Effector memory CD4-positive, alpha-beta T cell (primary cell): Measurements from ENCODE around the gene GID4.

ENCODE experiments used
- DNase-seq, 3 donors: peaks; one replicate each; pipeline ENCODE4 v3.0.0-alpha.2; 2020
- H3K27ac ChIP-seq: 2 replicates; pipeline ENCODE4 v1.7.0; 2013; ENCODE audit warnings: mild to moderate bottlenecking, low read length, moderate library complexity; ENCODE audit not compliant: insufficient read depth, poor library complexity, severe bottlenecking
- H3K27me3 ChIP-seq: replicated peaks from 2 replicates; pipeline ENCODE4 v1.7.0; 2013; ENCODE audit warnings: mild to moderate bottlenecking, low read length; ENCODE audit not compliant: insufficient read depth, control insufficient read depth, poor library complexity, severe bottlenecking
- H3K36me3 ChIP-seq: 2 replicates; pipeline ENCODE4 v1.7.0; 2013; ENCODE audit warnings: mild to moderate bottlenecking, low read length, moderate library complexity; ENCODE audit not compliant: control insufficient read depth, insufficient read depth
- H3K4me1 ChIP-seq: 2 replicates; pipeline ENCODE4 v1.7.0; 2013; ENCODE audit warnings: low read length, mild to moderate bottlenecking; ENCODE audit not compliant: control insufficient read depth, insufficient read depth, poor library complexity, severe bottlenecking
- H3K4me3 ChIP-seq: 2 replicates; pipeline ENCODE4 v1.7.0; 2013; ENCODE audit warnings: low read length, low read depth, mild to moderate bottlenecking; ENCODE audit not compliant: insufficient read depth, poor library complexity, severe bottlenecking
- H3K9me3 ChIP-seq: 2 replicates; pipeline ENCODE4 v1.7.0; 2013; ENCODE audit warnings: mild to moderate bottlenecking, low read length, moderate library complexity; ENCODE audit not compliant: control insufficient read depth

The GID4 gene

DNA sequence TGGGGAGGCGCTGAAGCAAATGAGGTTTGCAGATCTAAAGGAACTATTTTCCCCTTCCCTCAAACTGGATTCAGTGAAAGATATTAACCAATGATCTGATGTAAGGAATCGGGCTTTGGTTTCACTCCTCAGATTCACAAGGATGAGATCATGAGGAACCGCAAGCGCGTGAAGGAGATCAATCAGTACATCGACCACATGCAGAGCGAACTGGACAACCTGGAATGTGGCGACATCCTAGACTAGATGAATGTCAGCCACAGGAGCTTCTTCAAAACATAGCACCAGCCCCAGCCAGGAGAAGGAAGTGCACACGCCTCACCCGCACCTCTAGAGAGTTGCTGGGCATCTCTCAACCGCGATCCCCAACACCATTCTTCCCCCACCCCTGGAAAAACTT is 22.8 kb upstream of the GID4 start:
- peaks cover 19% of the 10 kb centered on the region for H3K36me3 ChIP-seq
- no peaks in the 10 kb centered on the region for H3K27me3 ChIP-seq
- H3K4me3 ChIP-seq: no peak overlapping the region
- no peak for DNase-seq
- H3K4me1 ChIP-seq: no peaks in the 10 kb centered on the region
- no peaks in the 10 kb centered on the region for H3K9me3 ChIP-seq
- H3K27ac ChIP-seq: no peak overlapping the region

- Histone ChIP-seq H3K36me3 (peaks cover 19% of the 10 kb centered on the region), H3K4me1 (no peaks in the 10 kb centered on the region), H3K27ac (no peak overlapping the region), H3K9me3 (no peaks in the 10 kb centered on the region), H3K4me3 (no peak overlapping the region), H3K27me3 (no peaks in the 10 kb centered on the region)
- no peak for DNase-seq
Measured at GRCh38 chr17:18017958-18018357, 21.2 kb upstream of the GID4 start.

DNA sequence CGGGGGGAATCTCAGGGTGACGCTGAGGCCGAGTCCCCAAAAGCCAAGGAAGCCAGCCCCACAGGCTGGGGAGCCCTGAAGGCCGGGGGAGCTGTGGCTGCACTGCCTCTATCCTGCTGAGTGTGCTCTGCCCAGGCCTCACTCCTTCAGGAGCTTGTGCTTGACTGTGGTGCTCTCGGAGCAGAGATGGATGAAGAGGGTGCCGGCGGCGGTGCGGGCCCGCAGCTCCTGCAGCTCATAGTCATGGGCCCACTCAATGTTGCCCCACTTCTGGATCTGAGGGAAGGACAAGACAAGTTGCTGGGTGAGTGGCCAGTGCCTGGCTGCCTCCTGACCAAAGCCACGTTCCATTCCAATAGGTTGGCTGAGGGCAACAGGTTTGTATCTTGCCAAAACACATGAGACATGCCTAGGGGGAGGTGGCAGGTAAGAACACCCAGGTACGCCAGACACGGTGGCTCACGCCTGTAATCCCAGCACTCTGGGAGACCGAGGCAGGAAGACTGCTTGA is 20.7 kb upstream of the GID4 start:
- Histone ChIP-seq H3K4me3 (no peak overlapping the region), H3K4me1 (no peaks in the 10 kb centered on the region), H3K27me3 (no peaks in the 10 kb centered on the region), H3K27ac (no peak overlapping the region), H3K36me3 (peaks cover 19% of the 10 kb centered on the region), H3K9me3 (no peaks in the 10 kb centered on the region)
- DNase-seq: no peak

- H3K9me3 ChIP-seq: no peaks in the 10 kb centered on the region
- no peaks in the 10 kb centered on the region for H3K27me3 ChIP-seq
- H3K4me3 ChIP-seq: no peak overlapping the region
- no peak for DNase-seq
- peaks cover 22% of the 10 kb centered on the region for H3K36me3 ChIP-seq
- no peak overlapping the region for H3K27ac ChIP-seq
- no peaks in the 10 kb centered on the region for H3K4me1 ChIP-seq
Measured at GRCh38 chr17:18019838-18020154, 19.4 kb upstream of the GID4 start.

DNA sequence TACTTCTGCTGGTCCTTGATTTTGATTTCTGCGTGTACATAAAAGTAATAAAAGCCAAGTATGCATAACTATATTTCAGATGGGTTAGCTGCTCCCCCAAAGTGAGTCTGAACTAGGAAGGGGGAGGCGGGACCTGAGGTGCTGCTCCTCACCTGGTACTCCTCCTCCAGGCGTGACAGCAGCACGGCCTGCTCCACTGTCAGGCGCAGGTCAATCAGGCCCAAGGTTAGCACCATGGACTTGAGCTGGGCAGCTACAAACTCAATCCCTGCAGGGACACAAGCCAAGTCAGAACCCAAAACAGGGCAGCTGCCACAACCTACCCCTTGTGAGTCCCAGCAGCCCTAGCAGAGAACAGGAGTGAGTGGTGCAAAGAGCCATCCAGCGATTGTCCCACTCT is 18.2 kb upstream of the GID4 start:
- Histone ChIP-seq H3K4me1 (no peaks in the 10 kb centered on the region), H3K27ac (no peak overlapping the region), H3K36me3 (peaks cover 16% of the 10 kb centered on the region), H3K4me3 (no peak overlapping the region), H3K27me3 (no peaks in the 10 kb centered on the region), H3K9me3 (no peaks in the 10 kb centered on the region)
- DNase-seq: no peak

DNA sequence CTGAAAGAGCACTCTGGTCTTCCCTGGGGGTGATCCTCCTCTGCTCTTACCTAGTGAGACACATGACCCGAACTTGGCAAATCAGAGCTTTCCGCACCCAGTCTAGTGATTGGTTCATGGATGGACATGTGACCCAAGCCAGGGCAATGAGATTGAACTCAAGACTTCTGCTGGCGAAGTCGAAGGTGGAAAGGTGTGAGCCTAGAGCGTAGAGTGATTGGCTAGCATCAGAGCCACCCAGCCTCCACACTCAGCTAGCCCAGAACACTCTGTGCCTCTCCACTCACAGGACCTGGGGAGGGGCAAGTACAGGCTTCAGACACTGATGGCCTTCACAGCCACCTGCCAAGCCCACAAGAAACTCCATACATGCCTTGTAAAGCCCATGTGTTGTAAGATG is 17.8 kb upstream of the GID4 start:
- Histone ChIP-seq H3K27me3 (no peaks in the 10 kb centered on the region), H3K36me3 (peaks cover 19% of the 10 kb centered on the region), H3K9me3 (no peaks in the 10 kb centered on the region), H3K4me3 (no peak overlapping the region), H3K4me1 (no peaks in the 10 kb centered on the region), H3K27ac (no peak overlapping the region)
- no peak for DNase-seq

DNA sequence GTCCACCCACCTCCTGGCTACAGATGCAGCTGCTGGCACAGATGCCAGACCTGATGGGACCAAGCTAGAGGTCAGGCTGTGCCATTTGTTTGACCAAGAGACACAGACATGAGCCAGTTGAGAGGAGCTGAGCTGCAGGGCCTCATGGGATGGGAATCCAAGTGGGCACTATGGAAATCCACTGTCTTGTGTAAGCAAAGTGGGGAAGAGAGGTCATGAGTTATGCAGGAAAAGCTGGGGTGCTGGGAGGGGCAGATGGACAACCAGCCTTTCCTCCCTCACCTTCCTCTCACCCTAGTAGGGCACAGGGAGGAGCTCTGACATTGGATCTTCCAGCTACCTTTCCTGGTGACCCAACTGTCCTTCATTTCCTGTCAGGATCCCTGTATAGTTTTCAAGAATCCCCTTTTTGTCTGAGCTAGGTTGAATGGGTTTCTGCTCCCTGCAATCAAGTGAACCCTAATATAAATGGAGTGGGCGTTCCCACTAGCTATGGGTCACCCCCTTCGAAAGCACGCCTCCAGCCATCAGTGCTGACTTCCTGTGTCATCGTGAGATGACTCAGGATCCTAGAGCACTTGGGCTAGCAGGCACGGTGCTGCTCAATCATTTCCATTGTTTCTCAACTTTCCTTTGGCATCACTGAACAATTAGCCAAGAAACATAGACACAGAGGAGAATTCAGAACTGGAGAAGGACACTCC is 13.8 kb upstream of the GID4 start:
- H3K4me3 ChIP-seq: no peak overlapping the region
- no peaks in the 10 kb centered on the region for H3K9me3 ChIP-seq
- no peaks in the 10 kb centered on the region for H3K27me3 ChIP-seq
- no peak for DNase-seq
- peaks cover 29% of the 10 kb centered on the region for H3K36me3 ChIP-seq
- H3K4me1 ChIP-seq: no peaks in the 10 kb centered on the region
- H3K27ac ChIP-seq: no peak overlapping the region

DNA sequence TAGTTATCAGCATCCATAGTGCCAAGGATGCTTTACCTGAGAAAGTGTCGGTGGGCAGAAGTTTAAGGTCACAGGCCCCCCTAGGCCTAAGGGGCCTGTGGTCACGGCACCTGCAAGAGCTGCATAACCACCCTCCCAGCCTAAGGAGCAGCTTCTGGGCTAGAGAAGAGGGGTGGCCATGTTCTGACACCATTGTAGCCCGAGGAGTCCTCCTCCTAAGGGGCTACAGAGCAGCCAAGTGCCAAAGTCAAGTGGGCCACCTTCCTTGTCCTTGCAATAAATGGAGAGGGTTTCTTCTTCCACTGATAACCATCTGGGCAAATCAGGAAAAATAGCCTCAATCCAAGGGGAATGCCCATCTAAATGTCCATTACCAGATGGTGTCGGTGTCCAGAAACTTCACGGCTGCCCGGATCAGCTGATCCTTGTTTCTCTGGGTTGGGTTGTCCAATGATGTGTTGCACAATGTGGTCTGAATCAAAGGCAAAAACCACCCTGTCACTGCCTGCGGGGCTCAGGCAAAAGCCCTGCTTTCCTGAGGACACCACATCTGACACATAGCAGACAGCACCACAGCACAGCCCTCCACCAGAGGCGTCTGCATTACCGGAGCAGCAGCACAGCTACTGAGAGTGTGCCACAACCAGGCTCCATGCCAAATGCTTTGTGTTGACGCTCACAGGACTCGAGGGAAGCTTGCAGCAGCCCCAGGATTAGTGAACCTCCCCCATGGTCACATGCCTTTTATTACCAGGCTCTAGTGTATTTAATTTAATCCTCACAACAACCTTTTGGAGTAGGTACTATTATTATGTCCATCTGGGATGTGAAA is 13.0 kb upstream of the GID4 start:
- DNase-seq: no peak
- H3K36me3 ChIP-seq: peaks cover 25% of the 10 kb centered on the region
- H3K4me1 ChIP-seq: no peaks in the 10 kb centered on the region
- no peak overlapping the region for H3K27ac ChIP-seq
- H3K4me3 ChIP-seq: no peak overlapping the region
- H3K27me3 ChIP-seq: no peaks in the 10 kb centered on the region
- H3K9me3 ChIP-seq: no peaks in the 10 kb centered on the region

DNA sequence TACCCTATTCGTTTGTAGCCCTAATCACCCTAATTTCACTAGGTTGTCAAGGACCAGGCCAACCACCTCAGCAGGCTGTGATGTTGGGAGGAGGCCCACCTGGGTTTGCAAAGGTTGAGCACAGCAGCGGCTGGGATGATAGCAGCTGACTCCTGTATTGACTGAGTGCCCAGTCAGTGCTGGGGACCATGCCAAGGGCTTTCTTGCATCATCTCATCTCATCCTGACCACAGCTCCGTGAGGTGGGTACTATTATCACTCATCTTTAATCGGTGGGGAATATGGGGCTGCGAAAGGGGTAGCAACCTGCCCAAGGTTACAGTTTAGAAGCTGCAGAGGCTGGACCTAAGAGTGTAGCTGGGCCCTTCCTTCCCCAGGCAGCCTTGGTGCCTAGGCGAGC is 11.9 kb upstream of the GID4 start:
- Histone ChIP-seq H3K27ac (no peak overlapping the region), H3K36me3 (peaks cover 25% of the 10 kb centered on the region), H3K27me3 (no peaks in the 10 kb centered on the region), H3K4me3 (no peak overlapping the region), H3K9me3 (no peaks in the 10 kb centered on the region), H3K4me1 (no peaks in the 10 kb centered on the region)
- DNase-seq: no peak
